HG03045 (cell line): Measurements from ENCODE around the gene SLAIN1.

Source experiments
- ATAC-seq: cut with Tn5 transposase; IDR thresholded peaks from one replicate; pipeline ENCODE4 v1.9.1; 2021; ENCODE audit warnings: mild to moderate bottlenecking, moderate library complexity; ENCODE audit not compliant: unreplicated experiment

Gene SLAIN1

GRCh38 chr13:77703408-77703807 lies 5.9 kb downstream of the SLAIN1 start:
- no peak for ATAC-seq

DNA sequence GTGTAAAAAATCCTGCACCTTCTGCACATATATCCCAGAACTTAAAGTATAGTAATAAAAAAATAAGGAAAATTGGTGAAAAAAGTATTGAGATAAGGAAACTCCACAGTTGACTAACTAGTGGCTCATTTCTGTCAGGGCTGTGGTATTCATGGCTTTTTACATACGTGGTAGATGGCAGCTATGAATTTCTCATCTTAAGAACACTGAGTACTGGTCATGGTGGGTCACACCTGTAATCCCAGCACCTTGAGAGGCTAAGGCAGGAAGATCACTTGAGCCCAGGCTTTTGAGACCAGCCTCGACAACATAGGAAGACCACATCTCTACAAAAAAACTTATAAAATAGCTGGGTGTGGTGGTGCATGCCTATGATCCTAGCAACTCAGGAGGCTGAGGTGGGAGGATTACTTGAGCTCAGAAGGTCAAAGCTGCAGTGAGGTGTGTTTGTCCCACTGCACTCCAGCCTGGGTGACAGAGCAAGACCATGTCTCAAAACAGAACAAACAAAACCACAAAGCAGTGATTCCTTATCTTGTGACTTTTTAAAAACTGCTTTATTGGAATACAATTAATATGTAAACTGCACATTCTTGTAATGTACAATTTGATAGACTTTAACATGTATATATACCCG lies 16.8 kb downstream of the SLAIN1 start:
- ATAC-seq = no peak

GRCh38 chr13:77715233-77715891 lies 17.9 kb downstream of the SLAIN1 start:
- no peak for ATAC-seq

DNA sequence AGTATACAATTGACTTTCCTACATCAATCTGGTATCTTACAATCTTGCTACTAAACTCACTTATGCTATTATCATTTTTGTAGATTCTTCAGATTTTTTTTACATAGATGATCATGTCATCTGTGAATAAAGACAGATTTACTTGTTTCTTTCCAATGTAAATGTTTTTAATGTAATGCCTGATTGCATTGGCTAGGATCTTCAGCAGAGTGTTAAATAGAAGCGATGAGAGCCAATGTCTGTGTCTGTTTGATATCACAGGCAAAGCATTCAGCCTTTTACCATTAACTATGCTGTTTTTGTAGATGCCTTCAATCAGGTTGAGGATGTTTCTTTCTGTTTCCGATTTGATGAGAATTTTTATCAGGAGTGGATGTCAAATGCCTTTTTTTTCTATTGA lies 19.2 kb downstream of the SLAIN1 start:
- no peak for ATAC-seq

GRCh38 chr13:77717508-77717907 lies 20.0 kb downstream of the SLAIN1 start:
- ATAC-seq = no peak

GRCh38 chr13:77719128-77719527 lies 21.6 kb downstream of the SLAIN1 start:
- ATAC-seq = no peak

DNA sequence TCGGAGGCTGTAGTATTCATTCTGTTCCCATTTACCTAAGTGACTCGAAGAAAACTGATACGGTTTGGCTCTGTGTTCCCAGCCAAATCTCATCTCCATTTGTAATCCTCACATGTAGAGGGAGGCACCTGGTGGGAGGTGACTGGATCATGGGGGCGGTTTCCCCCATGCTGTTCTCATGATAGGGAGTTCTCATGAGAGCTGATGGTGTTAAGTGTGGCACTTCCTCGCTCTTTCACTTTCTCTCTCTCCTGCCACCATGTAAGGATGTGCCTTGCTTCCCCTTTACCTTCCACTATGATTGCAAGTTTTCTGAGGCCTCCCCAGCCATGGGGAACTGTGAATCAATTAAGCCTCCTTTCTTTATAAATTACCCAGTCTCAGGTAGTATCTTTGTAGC lies 23.5 kb downstream of the SLAIN1 start:
- ATAC-seq = no peak

DNA sequence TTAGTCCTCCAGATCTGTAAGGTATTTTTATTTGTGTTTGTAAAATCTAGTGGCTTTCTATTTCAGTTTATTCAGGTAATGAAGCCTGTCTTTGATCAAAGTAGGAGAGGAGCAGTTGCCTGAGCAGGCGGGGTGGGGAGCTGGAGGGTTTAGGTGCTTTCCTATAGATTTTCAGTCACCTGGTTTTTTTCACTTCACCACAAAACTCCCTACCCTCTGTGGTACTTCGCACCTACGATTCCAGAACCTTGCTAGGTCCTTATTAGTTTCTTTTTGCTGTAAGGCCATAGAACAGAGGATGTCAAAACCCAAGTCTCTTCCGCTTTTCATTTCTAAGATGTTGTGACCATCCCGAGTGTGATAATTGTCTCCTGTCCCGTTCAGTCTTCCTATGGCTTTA lies 26.6 kb downstream of the SLAIN1 start:
- ATAC-seq = peak; percentile 63

- ATAC-seq = no peak
These were observed 27.6 kb downstream of the SLAIN1 start for GRCh38 chr13:77725071-77725470.

DNA sequence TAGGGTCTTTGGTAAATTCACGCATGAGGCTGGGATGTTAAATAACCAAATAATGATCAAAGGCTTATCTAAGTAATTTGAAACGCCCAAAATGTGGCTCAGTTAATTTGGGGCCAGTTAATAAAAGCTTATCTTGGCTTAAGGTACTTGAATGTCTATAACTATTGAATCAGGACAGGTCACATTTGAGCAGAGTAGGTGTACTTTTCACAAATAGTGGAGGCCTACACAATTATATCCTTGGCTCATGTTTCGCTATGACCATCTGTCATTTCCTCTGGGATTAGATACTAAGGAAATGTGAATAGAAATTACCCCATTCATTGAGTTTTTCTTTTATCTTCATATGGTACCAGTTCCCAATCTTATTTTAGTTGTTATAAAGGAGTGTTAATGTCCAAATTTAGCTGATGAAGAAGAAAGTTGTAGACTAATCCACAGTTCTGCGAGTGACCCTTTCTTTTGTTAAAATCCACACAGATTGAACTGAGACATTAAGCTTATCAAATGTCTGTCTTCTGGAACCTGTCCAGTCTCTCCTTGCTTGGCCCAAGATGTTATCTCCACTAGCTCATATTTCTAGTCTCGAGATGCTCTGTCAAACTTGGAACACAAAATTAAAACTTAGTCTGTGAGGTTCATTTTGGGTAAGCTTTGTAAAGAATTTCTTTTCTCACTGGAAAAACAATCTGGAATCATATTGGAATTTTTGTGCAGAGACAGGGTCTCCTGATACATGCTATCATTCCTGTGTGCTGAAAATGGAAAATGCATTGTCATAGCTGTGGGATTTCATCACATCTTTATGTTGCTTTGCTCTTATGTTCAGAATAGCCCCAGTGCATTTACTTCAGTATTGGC lies 31.0 kb downstream of the SLAIN1 start:
- ATAC-seq = no peak

- ATAC-seq = peak; percentile 98
These were observed 32.2 kb downstream of the SLAIN1 start for GRCh38 chr13:77729502-77730221.

DNA sequence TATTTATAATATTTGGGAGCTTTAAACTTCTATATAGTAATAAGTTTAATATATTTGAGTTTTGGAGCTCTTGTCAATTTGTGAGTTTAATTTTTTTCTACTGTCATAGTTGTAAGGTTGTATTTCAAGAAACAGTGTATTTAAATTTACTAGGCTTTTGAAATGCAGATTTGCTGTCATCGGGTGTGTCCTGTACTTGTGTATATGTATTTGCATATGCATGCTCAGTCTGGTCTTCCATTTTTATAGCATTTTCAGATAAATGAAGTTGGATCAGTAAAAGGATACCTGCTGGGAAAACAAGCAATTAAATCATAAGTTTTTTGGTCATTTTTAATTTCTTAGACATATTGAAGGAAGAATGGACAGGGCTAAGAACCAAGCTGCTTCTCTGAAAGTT lies 33.1 kb downstream of the SLAIN1 start:
- no peak for ATAC-seq

- no peak for ATAC-seq
These were observed 34.8 kb downstream of the SLAIN1 start for GRCh38 chr13:77732287-77732686.

DNA sequence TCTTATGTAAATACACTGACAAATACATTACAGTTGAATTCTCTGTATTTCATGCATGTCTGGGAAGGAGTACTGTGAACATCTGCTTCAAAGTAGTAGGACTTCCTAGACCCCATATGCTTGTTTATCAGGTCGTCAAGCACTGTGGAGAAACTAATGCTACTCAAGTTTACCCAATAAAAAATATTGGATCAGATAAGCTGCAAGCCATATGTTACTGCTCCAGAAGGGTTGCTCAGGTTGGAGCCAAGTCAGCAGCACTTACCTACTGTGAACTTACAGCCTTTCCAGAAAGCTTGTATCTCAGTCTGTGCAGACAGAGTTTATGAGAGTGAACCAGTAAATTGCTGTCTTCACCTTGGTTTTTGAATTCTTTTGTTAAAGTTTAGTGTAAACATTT lies 36.2 kb downstream of the SLAIN1 start:
- no peak for ATAC-seq

GRCh38 chr13:77737583-77738200 lies 40.2 kb downstream of the SLAIN1 start:
- ATAC-seq = peak; percentile 88

- no peak for ATAC-seq
These were observed 42.7 kb downstream of the SLAIN1 start for GRCh38 chr13:77740097-77740735.

- ATAC-seq = no peak
These were observed 43.6 kb downstream of the SLAIN1 start for GRCh38 chr13:77740931-77741596.

- no peak for ATAC-seq
These were observed 44.1 kb downstream of the SLAIN1 start for GRCh38 chr13:77741597-77741972.

DNA sequence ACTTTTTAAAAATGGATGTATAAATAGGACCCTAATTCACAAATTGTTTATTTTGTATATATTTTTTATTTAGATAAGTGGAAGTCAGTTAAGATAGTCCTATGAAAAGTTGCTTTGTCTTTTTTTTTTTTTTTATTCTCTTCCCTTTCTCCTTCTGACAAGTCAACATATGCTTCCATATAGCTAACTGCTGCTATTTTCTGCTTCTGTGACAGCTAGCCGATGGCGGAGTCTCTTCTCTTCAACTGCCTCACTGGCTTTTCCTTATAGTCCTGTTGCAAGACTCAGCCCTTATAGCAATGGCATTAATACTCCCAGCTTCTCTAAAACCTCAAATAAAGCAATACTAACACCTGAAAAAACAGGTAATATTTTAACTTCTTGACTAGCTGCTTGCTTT lies 45.3 kb downstream of the SLAIN1 start:
- no peak for ATAC-seq

DNA sequence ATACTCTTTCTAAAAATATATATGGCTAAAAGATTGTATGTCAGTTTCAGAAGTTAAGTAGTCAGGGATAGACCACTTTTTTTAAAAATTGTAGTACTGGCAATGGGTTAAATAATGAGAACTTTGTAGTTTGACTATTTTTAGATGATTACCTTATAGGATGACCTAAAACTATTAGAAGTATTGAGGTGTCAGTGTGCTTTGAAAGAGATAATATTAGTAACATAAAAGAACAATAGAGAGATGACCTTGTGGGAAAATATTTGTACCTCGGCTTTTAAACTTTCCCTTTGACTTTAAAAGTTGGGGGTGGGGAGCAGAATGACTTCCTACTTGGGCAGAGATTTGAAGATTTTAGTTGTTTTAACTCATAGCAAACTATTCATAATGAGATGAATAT lies 48.3 kb downstream of the SLAIN1 start:
- ATAC-seq = no peak
